Body of pancreas (tissue), 4 donors: ENCODE measurements around the gene NDUFAF3. TPM values are rescaled to one million over a fixed set of nuclear protein-coding genes. Genes with fewer than 3 reads are reported as not detected.

Experiments
- ATAC-seq: fragments of 150-250 bp; one replicate; pipeline ENCODE4 v1.9.1; 2016
- DNase-seq, 4 donors: peaks; one replicate each; pipeline ENCODE4 v3.0.0-alpha.2; 2019
- H3K27ac ChIP-seq, 4 donors: fragments of 200-600 bp; sonication (generic); 1 replicate in 3 of 4; 2 replicates in 1 of 4; pipeline versions ENCODE4 v1.5.1 to v1.6.1; 2016 to 2019; ENCODE audit warnings: mild to moderate bottlenecking in 1 of 4, mixed read lengths in 1 of 4, moderate library complexity in 1 of 4
- H3K27me3 ChIP-seq, 2 donors: fragments of 200-600 bp; sonication (generic); one replicate each; pipeline ENCODE4 v1.6.0; 2016; ENCODE audit warnings: mild to moderate bottlenecking in 1 of 2
- H3K36me3 ChIP-seq, 2 donors: fragments of 200-600 bp; sonication (generic); replicated peaks in 1 of 2; 2 replicates each; pipeline ENCODE4 v1.5.1; 2016; ENCODE audit warnings: low read depth in 2 of 2; ENCODE audit not compliant: insufficient read depth in 1 of 2
- H3K4me1 ChIP-seq: fragments of 200-600 bp; sonication (generic); one replicate; pipeline ENCODE4 v1.6.0; 2016
- H3K4me3 ChIP-seq, 2 donors: fragments of 200-600 bp; sonication (generic); 1 replicate in 1 of 2; 2 replicates in 1 of 2; pipeline ENCODE4 v1.5.1; 2016 to 2019
- H3K9me3 ChIP-seq, 3 donors: fragments of 200-600 bp; sonication (generic); 1 replicate in 2 of 3; 2 replicates in 1 of 3; pipeline ENCODE4 v1.5.1; 2016
- POLR2A ChIP-seq, 3 donors: fragments of 450-650 bp; IDR thresholded peaks; one replicate each; pipeline ENCODE4 v1.6.1; 2016; ENCODE audit warnings: antibody characterized with exemption in 3 of 3, mild to moderate bottlenecking in 2 of 3
- WGBS, 2 donors: methylation state at CpG; one replicate each; pipeline ENCODE4 v1.1.5; 2017; 5-methylcytosine and 5-hydroxymethylcytosine counted together
- intact Hi-C: fragments of 100-400 bp; cut with DNase I; formaldehyde crosslinking; loops from one replicate; pipeline ENCODE4 v1.15.1; 2023
- total RNA-seq, 2 donors: library from RNA; depleted of rRNA; stranded (reverse); fragments of >200 nt; gene quantifications; one replicate each; pipeline ENCODE4 v1.1.0, GENCODE V29; 2016
- TF ChIP-seq, protein P1 (sequence below), 7 experiments: fragments of 450-650 bp in 4 of 7; fragments of 200-600 bp in 3 of 7; sonication (generic) in 3 of 7; IDR thresholded peaks; one replicate each; pipeline ENCODE4 v1.5.1; 2016 to 2019; ENCODE audit warnings: antibody characterized with exemption in 7 of 7

The NDUFAF3 gene
- total RNA-seq, 2 donors from 2014 or later, result 25.7 to 55.0 TPM

DNA sequence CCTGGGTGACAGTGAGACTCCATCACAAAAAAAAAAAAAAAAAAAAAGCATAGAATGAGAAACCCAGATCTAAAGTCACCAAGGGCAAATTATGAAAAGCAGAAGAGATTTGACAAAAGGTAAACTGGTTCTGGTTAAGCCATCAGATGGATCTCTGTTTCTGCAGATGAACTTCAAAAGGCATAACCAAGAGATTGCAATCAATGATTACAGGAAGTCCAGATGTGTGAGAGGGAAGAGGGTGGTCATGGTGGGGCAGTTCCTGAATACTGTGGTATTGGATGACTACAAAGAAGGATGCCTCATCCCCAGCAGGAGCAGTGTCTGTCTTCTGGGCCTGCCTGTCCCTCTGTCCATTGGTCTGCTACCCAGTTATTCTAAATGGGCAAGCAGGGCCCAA lies 28.1 kb upstream of the NDUFAF3 start:
- no peak for TF ChIP-seq POLR2A (IDR thresholded peaks at IDR 0.05)
- TF ChIP-seq, protein P1, sequence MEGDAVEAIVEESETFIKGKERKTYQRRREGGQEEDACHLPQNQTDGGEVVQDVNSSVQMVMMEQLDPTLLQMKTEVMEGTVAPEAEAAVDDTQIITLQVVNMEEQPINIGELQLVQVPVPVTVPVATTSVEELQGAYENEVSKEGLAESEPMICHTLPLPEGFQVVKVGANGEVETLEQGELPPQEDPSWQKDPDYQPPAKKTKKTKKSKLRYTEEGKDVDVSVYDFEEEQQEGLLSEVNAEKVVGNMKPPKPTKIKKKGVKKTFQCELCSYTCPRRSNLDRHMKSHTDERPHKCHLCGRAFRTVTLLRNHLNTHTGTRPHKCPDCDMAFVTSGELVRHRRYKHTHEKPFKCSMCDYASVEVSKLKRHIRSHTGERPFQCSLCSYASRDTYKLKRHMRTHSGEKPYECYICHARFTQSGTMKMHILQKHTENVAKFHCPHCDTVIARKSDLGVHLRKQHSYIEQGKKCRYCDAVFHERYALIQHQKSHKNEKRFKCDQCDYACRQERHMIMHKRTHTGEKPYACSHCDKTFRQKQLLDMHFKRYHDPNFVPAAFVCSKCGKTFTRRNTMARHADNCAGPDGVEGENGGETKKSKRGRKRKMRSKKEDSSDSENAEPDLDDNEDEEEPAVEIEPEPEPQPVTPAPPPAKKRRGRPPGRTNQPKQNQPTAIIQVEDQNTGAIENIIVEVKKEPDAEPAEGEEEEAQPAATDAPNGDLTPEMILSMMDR (IDR thresholded peaks at IDR 0.05), result no peak
- ATAC-seq (no peak), DNase-seq (no peak)
- no peak overlapping the region for H3K27ac ChIP-seq
- H3K9me3 ChIP-seq, result no peaks in the 10 kb centered on the region
- no peaks in the 10 kb centered on the region for H3K36me3 ChIP-seq
- no peak overlapping the region for H3K4me3 ChIP-seq
- no peaks in the 10 kb centered on the region for H3K27me3 ChIP-seq
- intact Hi-C loops, result no loop called here
- H3K4me1 ChIP-seq, result peaks cover 25% of the 10 kb centered on the region

DNA sequence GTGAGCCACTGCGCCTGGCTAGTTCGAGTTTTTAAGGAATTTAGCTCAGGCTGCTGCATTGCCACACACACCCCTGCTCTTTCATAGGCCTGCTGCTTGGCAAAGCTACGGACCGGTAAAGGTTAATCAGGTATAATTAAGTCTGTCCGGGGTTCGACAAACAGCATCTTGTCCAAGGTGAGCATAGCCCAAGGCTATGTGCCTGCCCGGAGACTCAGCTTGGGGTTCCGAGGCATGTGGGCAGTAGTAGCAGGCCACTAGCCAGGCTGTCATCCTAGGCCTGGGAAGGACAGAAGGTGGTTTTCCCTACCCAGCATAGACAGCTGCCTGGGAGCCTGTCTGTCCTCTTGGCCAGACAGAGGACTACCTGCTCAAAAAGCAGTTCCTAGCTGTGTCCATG lies 25.3 kb upstream of the NDUFAF3 start:
- no peaks in the 10 kb centered on the region for H3K36me3 ChIP-seq
- DNase-seq (no peak), ATAC-seq (no peak)
- intact Hi-C loops, result no loop called here
- 91 to 97% methylated on average over 5 to 8 of the region's 8 CpGs for WGBS, 2 donors
- H3K4me3 ChIP-seq, result no peak overlapping the region
- H3K4me1 ChIP-seq, result peaks cover 6% of the 10 kb centered on the region
- no peak for TF ChIP-seq POLR2A (IDR thresholded peaks at IDR 0.05)
- TF ChIP-seq, protein P1 (IDR thresholded peaks at IDR 0.05), result no peak
- no peaks in the 10 kb centered on the region for H3K9me3 ChIP-seq
- H3K27ac ChIP-seq, result no peak overlapping the region
- H3K27me3 ChIP-seq, result no peaks in the 10 kb centered on the region

- Histone ChIP-seq H3K27me3 (no peaks in the 10 kb centered on the region), H3K9me3 (no peaks in the 10 kb centered on the region), H3K36me3 (no peaks in the 10 kb centered on the region), H3K4me3 (no peak overlapping the region), H3K4me1 (peaks cover 1% of the 10 kb centered on the region), H3K27ac (no peak overlapping the region)
- TF ChIP-seq, protein P1 (IDR thresholded peaks at IDR 0.05), result no peak
- TF ChIP-seq POLR2A (IDR thresholded peaks at IDR 0.05), result no peak
- ATAC-seq (no peak), DNase-seq (no peak)
- intact Hi-C loops, result no loop called here
- 79 to 92% methylated on average over 2 to 8 of the region's 8 CpGs for WGBS, 2 donors
Measured at GRCh38 chr3:48997102-48997635, 24.8 kb upstream of the NDUFAF3 start.

DNA sequence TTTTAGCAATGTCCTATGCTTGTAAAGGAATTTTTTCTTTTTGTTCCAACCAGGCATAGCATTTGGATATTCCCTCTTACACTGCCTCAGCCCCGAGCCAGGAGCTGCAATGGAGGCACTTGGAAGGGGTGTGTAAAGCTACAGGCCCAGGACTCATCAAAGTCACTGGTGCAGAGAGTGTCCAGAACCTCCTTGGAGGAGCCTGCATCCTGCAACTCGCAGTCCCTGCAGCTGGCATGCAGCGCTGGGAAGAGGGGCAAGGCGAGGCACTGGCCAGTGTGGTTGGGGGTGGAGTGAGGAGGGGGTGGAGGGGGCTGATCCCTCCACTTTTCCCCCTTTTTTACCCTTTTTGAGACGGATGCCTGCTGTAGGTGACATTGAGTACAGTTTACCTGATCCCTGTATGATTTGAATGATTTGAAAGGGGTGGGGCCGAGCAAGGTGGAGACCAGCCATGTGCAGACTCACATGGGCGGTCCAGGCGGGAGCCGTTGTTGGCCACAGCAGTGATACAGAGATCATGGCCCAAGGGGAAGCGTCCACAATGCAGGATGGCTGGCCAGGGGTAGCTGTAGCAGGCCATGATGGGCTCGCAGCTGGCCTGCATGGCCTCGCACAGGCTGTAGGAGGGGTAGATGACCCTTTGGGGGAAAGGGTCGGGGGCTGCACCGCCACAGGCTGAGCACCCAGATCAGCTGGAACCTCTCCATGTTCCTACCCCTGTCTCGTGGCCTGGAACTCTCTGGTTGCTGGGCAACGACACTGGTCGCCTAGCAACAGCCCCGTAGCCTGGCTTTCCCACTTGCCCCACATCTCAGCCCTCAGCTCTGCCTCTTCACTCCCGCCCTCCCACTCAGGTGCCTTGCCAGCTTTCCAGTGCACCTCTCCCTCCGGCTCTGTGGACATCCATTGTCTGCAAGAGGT lies 23.9 kb upstream of the NDUFAF3 start:
- ATAC-seq (peak; percentile 19), DNase-seq (peak in 2 of 4 donors; percentile 40 to 42)
- H3K4me1 ChIP-seq, result no peaks in the 10 kb centered on the region
- intact Hi-C loops, result no loop called here
- H3K36me3 ChIP-seq, result no peaks in the 10 kb centered on the region
- peak overlapping the region in 1 of 4 donors; percentile 12 for H3K27ac ChIP-seq
- no peaks in the 10 kb centered on the region for H3K9me3 ChIP-seq
- WGBS, 2 donors, result 82 to 87% methylated on average over 13 to 20 of the region's 20 CpGs
- no peaks in the 10 kb centered on the region for H3K27me3 ChIP-seq
- TF ChIP-seq, protein P1 (IDR thresholded peaks at IDR 0.05), result no peak
- TF ChIP-seq POLR2A (IDR thresholded peaks at IDR 0.05), result no peak
- no peak overlapping the region for H3K4me3 ChIP-seq
